ENCODE measurements around the gene BANF2. TPM values are rescaled to one million over a fixed set of nuclear protein-coding genes. Genes with fewer than 3 reads are reported as not detected.
"Not testable (repeated sequence)": the region's sequence is repeated elsewhere in the genome, so short reads cannot be mapped to it uniquely, and the experiment has no call there.

Gene BANF2
- polyA plus RNA-seq, 1 experiment, result not detected

DNA sequence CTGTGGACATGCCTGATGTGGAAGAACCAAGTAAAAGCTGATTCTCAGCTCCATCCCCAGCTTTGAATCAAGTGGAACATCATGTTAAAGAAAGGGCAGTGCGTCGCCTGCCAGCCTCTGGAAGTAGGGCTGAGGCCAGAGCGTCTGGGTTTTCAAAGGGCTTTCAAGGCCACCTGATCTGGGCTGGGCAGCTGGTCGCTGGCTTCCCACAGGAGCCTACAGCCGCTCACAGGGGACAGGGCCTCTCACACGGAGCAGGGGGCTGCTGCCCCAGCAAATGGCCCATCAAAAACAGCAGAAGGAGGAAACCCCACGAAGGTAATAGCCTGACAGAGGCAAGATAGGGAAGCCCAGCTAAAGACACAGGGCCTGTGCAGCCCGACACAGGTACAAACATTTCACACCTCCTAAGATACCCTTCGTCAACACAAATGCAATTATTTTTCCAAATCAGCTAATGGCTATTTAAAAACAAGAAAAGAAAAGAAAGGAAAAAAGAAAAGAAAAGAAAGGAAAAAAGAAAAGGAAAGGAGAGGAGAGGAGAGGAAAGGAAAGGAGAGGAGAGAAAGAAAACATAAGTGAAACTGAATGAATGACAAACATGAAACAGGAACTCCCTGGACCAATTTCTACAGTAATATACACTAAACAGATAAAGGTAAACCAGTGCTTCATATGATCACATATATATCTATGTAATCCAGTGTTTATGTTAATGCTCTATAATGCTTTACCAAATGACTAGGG, 42.5 kb upstream of the BANF2 start:
- CTCF ChIA-PET, result interaction anchor here (0.6 to 1.5 kb wide), 5 partner anchors 9 to 562 kb away, joined by 3 to 5 read pairs (median 4); no protein-coding TSS in a partner anchor
- POLR2A ChIA-PET, result no interaction called here
- peaks cover 35% of the 10 kb centered on the region for H3K36me3 ChIP-seq (ENCODE audit: control insufficient read depth, insufficient read depth, low read length)

DNA sequence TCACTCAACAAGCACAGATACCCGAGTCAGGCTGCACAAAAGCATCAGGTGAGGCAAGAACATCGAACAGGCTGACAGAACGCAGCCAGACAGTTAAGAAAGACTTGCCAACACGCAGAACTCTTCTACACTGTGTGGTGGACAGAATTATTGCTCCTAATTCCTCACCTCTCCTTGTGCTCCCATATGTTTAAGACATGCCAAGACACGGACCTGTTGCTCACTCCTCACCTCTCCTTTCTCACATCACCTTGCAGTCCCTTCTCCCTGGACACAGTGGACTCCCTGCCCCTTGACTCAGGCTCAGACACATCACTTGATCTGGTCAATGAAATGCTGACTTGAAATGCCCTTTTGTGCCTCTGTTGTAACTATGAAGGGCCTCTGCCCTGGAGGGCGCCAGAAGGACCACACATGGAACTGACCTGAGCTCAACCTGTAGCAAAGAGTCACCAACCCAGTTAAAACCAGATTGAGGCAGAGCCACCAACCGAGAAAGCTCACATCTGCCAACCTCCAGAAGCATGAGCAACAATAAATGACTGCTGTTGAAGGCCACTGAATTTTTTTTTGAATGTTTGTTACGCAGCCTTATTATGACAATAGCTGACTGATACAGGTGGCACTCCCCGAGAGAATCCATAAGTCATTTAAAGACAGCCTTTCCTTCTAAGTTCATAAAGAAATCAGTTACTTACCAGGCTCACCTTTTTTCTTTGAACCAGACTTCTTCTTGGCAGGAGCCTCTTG, 41.7 kb upstream of the BANF2 start:
- Histone ChIP-seq H3K4me3 (ENCODE audit: low read depth, low read length) (no peak overlapping the region), H3K36me3 (ENCODE audit: control insufficient read depth, insufficient read depth, low read length) (peaks cover 32% of the 10 kb centered on the region), H3K27me3 (ENCODE audit: control insufficient read depth, insufficient read depth, low read length) (no peaks in the 10 kb centered on the region)
- DNase-seq (ENCODE audit: low read depth), result no peak
- POLR2A ChIA-PET, result no interaction called here
- TF ChIP-seq, protein P1, sequence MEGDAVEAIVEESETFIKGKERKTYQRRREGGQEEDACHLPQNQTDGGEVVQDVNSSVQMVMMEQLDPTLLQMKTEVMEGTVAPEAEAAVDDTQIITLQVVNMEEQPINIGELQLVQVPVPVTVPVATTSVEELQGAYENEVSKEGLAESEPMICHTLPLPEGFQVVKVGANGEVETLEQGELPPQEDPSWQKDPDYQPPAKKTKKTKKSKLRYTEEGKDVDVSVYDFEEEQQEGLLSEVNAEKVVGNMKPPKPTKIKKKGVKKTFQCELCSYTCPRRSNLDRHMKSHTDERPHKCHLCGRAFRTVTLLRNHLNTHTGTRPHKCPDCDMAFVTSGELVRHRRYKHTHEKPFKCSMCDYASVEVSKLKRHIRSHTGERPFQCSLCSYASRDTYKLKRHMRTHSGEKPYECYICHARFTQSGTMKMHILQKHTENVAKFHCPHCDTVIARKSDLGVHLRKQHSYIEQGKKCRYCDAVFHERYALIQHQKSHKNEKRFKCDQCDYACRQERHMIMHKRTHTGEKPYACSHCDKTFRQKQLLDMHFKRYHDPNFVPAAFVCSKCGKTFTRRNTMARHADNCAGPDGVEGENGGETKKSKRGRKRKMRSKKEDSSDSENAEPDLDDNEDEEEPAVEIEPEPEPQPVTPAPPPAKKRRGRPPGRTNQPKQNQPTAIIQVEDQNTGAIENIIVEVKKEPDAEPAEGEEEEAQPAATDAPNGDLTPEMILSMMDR (IDR thresholded peaks at IDR 0.05; ENCODE audit: insufficient read depth, low read depth, low read length), result no peak
- CTCF ChIA-PET, result interaction anchor here (0.6 kb wide), 1 partner anchor 67 kb away, joined by 3 read pairs; no protein-coding TSS in a partner anchor

More for the DNA sequence above, 42.5 kb upstream of the BANF2 start:
- DNase-seq (ENCODE audit: low read depth), result no peak
- Histone ChIP-seq H3K27me3 (ENCODE audit: control insufficient read depth, insufficient read depth, low read length) (no peaks in the 10 kb centered on the region), H3K4me3 (ENCODE audit: low read depth, low read length) (no peak overlapping the region)
- TF ChIP-seq, protein P1 (IDR thresholded peaks at IDR 0.05; ENCODE audit: insufficient read depth, low read depth, low read length), result no peak

DNA sequence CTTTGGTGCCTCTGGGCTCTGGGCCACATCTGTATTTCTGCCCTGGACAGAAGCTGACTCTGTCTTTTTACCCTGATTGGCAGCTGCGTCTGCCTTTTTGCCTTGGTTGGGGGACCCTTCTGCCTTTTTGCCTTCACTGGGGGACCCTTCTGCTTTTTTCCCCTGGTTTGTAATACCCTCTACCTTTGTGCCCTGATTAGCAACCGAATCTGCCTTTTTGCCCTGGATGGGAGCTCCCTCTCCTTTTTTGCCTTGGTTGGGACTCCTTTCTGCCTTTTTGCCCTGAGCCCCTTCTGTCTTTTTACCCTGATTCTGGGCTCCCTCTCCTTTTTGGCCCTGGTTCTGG, 41.1 kb upstream of the BANF2 start:
- no peak overlapping the region for H3K4me3 ChIP-seq (ENCODE audit: low read depth, low read length)
- H3K36me3 ChIP-seq (ENCODE audit: control insufficient read depth, insufficient read depth, low read length), result peaks cover 30% of the 10 kb centered on the region
- TF ChIP-seq, protein P1 (IDR thresholded peaks at IDR 0.05; ENCODE audit: insufficient read depth, low read depth, low read length), result no peak
- no peak for DNase-seq (ENCODE audit: low read depth)
- no peaks in the 10 kb centered on the region for H3K27me3 ChIP-seq (ENCODE audit: control insufficient read depth, insufficient read depth, low read length)
- POLR2A ChIA-PET, result no interaction called here
- CTCF ChIA-PET, result interaction anchor here (0.6 kb wide), 1 partner anchor 68 kb away, joined by 3 read pairs; no protein-coding TSS in a partner anchor

DNA sequence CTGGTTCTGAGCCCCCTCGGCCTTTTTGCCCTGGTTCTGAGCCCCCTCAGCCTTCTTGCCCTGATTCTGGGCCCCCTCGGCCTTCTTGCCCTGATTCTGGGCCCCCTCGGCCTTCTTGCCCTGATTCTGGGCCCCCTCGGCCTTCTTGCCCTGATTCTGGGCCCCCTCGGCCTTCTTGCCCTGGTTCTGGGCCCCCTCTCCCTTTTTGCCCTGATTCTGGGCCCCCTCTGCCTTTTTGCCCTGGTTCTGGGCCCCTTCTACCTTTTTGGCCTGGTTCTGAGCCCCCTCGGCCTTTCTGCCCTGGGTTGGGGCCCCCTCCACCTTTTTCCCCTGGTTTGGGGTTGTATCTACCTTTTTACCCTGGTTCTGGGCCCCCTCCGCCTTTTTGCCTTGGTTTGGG, 40.4 kb upstream of the BANF2 start:
- H3K27me3 ChIP-seq (ENCODE audit: control insufficient read depth, insufficient read depth, low read length); POLR2A ChIA-PET; DNase-seq (ENCODE audit: low read depth); CTCF ChIA-PET; H3K4me3 ChIP-seq (ENCODE audit: low read depth, low read length): not testable (repeated sequence)
- H3K36me3 ChIP-seq (ENCODE audit: control insufficient read depth, insufficient read depth, low read length), result peaks cover 25% of the 10 kb centered on the region

DNA sequence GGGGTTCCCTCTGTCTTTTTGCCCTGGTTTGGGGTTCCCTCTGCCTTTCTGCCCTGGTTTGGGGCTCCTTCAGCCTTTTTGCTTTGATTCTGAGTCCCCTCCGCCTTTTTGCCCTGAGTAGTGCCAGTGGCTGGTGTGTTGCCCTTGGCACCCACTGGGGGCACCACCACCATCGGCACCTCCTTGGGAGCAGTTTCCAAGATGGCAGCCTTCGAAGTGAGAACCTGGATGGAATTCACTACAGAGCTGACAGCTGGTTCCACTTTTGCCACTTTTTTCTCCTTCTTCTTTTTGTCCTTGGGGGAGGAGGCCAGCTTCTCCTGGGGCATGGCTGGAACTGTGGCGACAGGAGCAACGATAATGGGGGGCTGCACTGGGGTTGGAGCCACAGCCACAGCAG, 40.0 kb upstream of the BANF2 start:
- DNase-seq (ENCODE audit: low read depth), result no peak
- ChIA-PET CTCF (no interaction called here), POLR2A (no interaction called here)
- Histone ChIP-seq H3K36me3 (ENCODE audit: control insufficient read depth, insufficient read depth, low read length) (peaks cover 22% of the 10 kb centered on the region), H3K27me3 (ENCODE audit: control insufficient read depth, insufficient read depth, low read length) (no peaks in the 10 kb centered on the region), H3K4me3 (ENCODE audit: low read depth, low read length) (no peak overlapping the region)
- TF ChIP-seq, protein P1 (IDR thresholded peaks at IDR 0.05; ENCODE audit: insufficient read depth, low read depth, low read length), result no peak

Data from BJ (cell line).